Activated CD8-positive, alpha-beta T cell treated with anti-CD3 and anti-CD28 coated beads for 36 hours (primary cell): ENCODE results near the gene ATP1B1. TPM values are rescaled to one million over a fixed set of nuclear protein-coding genes. Genes with fewer than 3 reads are reported as not detected.

ENCODE experiments used
- ATAC-seq: fragments of 200-7000 bp; cut with Tn5 transposase; one replicate; pipeline ENCODE4 v1.10.0; 2021; ENCODE audit warnings: mild to moderate bottlenecking, moderate library complexity
- CTCF ChIA-PET: fragments of 350-600 bp; sonication (Branson Sonifier 250); formaldehyde crosslinking; loops from one replicate; lab custom pipeline; 2021; ENCODE audit warnings: antibody characterized with exemption; lab: Charles Lee
- POLR2A ChIA-PET: fragments of 350-600 bp; sonication (Branson Sonifier 250); formaldehyde crosslinking; loops from one replicate; lab custom pipeline; 2021; ENCODE audit warnings: antibody characterized with exemption; lab: Charles Lee
- DNase-seq: peaks from one replicate; pipeline ENCODE4 v3.0.0-alpha.2; 2020
- H3K27ac Mint-ChIP-seq: one replicate; pipeline ENCODE4 v1.8.0; 2021; ENCODE audit warnings: mild to moderate bottlenecking, mixed read lengths
- H3K27me3 Mint-ChIP-seq: one replicate; pipeline ENCODE4 v1.8.0; 2021; ENCODE audit warnings: mixed read lengths
- H3K36me3 Mint-ChIP-seq: one replicate; pipeline ENCODE4 v1.8.0; 2021; ENCODE audit warnings: low read depth, mixed read lengths
- H3K4me1 Mint-ChIP-seq: one replicate; pipeline ENCODE4 v1.8.0; 2021; ENCODE audit warnings: low read depth, mixed read lengths
- H3K4me3 Mint-ChIP-seq: one replicate; pipeline ENCODE4 v1.8.0; 2021; ENCODE audit warnings: mild to moderate bottlenecking, moderate library complexity, mixed read lengths
- H3K9me3 Mint-ChIP-seq: one replicate; pipeline ENCODE4 v1.8.0; 2021; ENCODE audit warnings: mixed read lengths
- intact Hi-C: fragments of 100-400 bp; cut with micrococcal nuclease; formaldehyde crosslinking; loops from one replicate; pipeline ENCODE4 v1.10.0; 2022
- total RNA-seq, 2 experiments: library from RNA; stranded (reverse); gene quantifications; one replicate each; pipeline ENCODE4 v1.2.3, GENCODE V29; 2021
- TF ChIP-seq, protein P1 (sequence below): fragments of 200-600 bp; IDR thresholded peaks from one replicate; pipeline ENCODE4 v1.8.0; 2022; ENCODE audit warnings: antibody characterized with exemption, mild to moderate bottlenecking

Gene ATP1B1
- total RNA-seq, 2 experiments from 2014 or later, result 3.1 to 3.7 TPM

DNA sequence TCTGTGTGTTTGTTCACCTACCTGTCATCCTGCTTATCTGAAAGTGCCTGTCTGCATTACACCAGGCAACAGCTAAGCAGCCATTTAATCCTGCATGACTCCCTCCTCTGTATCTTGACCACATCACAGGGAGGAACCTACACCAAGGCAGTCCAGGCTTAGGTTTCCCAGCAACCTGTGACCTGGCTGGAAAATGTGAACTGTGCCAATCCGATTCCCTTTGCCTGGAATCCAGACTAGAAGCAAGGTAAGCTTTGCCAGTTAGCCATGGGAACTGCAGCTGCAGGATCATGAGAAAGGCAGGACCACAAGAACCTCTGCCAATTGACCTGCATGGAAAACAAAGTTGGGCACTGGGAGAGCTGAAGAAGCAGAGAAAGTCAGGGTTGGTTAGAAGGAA is 6.3 kb upstream of the ATP1B1 start:
- no peak overlapping the region for H3K4me3 Mint-ChIP-seq
- H3K36me3 Mint-ChIP-seq, result no peaks in the 10 kb centered on the region
- DNase-seq (no peak), ATAC-seq (no peak)
- H3K27me3 Mint-ChIP-seq, result peaks cover 5% of the 10 kb centered on the region
- TF ChIP-seq, protein P1, sequence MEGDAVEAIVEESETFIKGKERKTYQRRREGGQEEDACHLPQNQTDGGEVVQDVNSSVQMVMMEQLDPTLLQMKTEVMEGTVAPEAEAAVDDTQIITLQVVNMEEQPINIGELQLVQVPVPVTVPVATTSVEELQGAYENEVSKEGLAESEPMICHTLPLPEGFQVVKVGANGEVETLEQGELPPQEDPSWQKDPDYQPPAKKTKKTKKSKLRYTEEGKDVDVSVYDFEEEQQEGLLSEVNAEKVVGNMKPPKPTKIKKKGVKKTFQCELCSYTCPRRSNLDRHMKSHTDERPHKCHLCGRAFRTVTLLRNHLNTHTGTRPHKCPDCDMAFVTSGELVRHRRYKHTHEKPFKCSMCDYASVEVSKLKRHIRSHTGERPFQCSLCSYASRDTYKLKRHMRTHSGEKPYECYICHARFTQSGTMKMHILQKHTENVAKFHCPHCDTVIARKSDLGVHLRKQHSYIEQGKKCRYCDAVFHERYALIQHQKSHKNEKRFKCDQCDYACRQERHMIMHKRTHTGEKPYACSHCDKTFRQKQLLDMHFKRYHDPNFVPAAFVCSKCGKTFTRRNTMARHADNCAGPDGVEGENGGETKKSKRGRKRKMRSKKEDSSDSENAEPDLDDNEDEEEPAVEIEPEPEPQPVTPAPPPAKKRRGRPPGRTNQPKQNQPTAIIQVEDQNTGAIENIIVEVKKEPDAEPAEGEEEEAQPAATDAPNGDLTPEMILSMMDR, result no peak
- POLR2A ChIA-PET, result no interaction called here
- intact Hi-C loops, result loop anchor here (10.0 kb wide), 1 partner anchor 265 kb away; the partner anchor contains the start of genes BLZF1 and NME7
- CTCF ChIA-PET, result interaction anchor here (0.8 kb wide), 1 partner anchor 9 kb away, joined by 3 read pairs; no protein-coding TSS in a partner anchor
- peaks cover 3% of the 10 kb centered on the region for H3K4me1 Mint-ChIP-seq
- H3K9me3 Mint-ChIP-seq, result peaks cover 2% of the 10 kb centered on the region
- no peak overlapping the region for H3K27ac Mint-ChIP-seq

DNA sequence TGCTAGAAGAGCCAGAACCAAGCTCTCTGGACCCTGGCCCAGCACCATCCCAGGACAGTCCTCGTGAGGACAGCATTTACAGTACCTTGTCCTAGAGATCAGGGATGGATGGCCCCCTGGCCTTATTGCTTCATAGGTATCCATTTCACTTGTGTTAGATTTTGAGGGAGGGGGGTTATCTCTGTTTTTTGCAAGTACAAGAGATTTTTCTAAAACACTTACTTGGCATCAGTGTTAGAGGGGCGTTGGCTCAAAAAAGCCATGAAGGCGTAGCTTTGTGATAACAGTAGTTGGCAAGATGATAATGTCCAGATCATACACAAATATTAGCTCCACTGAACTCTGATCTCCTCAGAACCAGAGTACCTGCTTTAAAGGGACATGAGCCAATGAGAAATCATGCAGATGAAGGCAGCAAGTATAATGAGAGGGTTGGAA is 5.8 kb upstream of the ATP1B1 start:
- Mint-ChIP-seq H3K36me3 (no peaks in the 10 kb centered on the region), H3K4me1 (peaks cover 3% of the 10 kb centered on the region), H3K27ac (no peak overlapping the region), H3K27me3 (peaks cover 5% of the 10 kb centered on the region), H3K4me3 (no peak overlapping the region), H3K9me3 (peaks cover 2% of the 10 kb centered on the region)
- intact Hi-C loops, result loop anchor here (10.0 kb wide), 1 partner anchor 264 kb away; the partner anchor contains the start of genes BLZF1 and NME7
- TF ChIP-seq, protein P1, result no peak
- no peak for DNase-seq
- POLR2A ChIA-PET, result no interaction called here
- CTCF ChIA-PET, result interaction anchor here (0.8 kb wide), 1 partner anchor 9 kb away, joined by 3 read pairs; no protein-coding TSS in a partner anchor
- no peak for ATAC-seq

DNA sequence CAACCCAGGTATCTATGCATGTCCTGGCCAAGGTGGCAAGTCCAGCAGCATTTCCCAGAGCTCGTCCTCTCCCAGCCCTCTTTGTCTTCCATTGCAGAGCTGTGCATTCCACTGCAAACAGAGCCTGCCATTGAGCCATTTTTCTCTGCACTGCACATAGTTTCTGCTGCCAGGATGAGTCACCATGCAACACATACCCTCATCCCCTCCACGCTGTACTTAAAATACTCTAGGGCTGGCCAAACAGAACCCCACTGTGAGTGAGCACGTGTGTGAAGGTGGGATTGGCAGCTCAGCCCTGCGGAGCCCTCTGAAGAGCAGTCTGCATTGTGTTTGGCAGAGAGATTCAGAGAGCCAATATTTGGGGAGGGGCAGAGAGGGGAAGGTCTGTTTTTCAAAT is 3.9 kb upstream of the ATP1B1 start:
- ATAC-seq, result no peak
- Mint-ChIP-seq H3K4me3 (no peak overlapping the region), H3K27ac (no peak overlapping the region), H3K9me3 (no peaks in the 10 kb centered on the region), H3K27me3 (peaks cover 5% of the 10 kb centered on the region), H3K36me3 (no peaks in the 10 kb centered on the region), H3K4me1 (peaks cover 8% of the 10 kb centered on the region)
- ChIA-PET POLR2A (interaction anchor here (1.1 kb wide), 1 partner anchor 13 kb away, joined by 3 read pairs; no protein-coding TSS in a partner anchor), CTCF (no interaction called here)
- TF ChIP-seq, protein P1, result no peak
- intact Hi-C loops, result loop anchor here (10.0 kb wide), 1 partner anchor 262 kb away; the partner anchor contains the start of genes BLZF1 and NME7
- DNase-seq, result no peak

DNA sequence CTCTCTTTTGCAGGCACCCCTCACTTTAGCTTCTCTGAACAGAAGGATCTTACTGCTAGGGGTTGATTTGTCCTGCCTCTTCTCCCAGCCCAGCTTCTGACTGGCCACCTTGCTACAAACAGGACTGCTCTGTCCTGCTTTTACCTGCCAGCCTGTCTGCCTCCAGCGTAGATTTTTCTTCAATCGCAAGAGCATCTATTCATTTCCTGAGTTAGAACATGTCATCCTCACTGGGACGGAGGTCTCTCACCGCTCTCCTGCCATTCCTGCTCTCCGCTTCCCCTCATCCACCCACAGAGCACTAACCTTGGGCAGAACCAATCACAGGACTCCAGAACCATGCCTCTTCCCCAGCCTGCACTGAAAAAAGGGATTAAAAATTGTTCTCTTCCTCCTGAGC is 3.5 kb upstream of the ATP1B1 start:
- Mint-ChIP-seq H3K36me3 (no peaks in the 10 kb centered on the region), H3K4me1 (peaks cover 12% of the 10 kb centered on the region), H3K27ac (no peak overlapping the region), H3K27me3 (peaks cover 7% of the 10 kb centered on the region), H3K4me3 (no peak overlapping the region), H3K9me3 (no peaks in the 10 kb centered on the region)
- no peak for ATAC-seq
- ChIA-PET CTCF (no interaction called here), POLR2A (no interaction called here)
- intact Hi-C loops, result loop anchor here (10.0 kb wide), 1 partner anchor 262 kb away; the partner anchor contains the start of genes BLZF1 and NME7
- DNase-seq, result no peak
- TF ChIP-seq, protein P1, result no peak

DNA sequence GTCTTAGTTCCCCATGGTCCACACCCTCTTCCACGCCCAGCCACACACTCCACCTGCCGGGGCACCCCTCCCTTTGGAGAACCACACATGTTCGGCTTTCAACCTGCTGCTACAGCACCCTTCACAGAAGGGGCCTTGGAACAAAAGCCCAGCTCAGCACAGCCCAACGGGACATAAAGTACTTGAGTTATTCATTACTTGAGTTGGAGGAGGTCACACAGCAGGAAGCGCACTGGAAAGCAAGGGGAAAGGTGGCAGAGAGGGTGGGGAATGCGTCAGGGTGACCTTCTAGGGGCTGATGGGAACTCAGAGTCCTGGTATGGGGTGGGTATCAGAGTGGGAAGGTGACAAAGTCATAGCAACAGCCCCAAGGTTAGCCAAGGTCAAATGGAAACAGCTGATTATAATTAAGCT is 3.0 kb upstream of the ATP1B1 start:
- POLR2A ChIA-PET, result no interaction called here
- intact Hi-C loops, result loop anchor here (10.0 kb wide), 1 partner anchor 261 kb away; the partner anchor contains the start of genes BLZF1 and NME7
- CTCF ChIA-PET, result interaction anchor here (1.0 to 1.1 kb wide), 2 partner anchors 9 to 500 kb away, joined by 3 read pairs; no protein-coding TSS in a partner anchor
- TF ChIP-seq, protein P1, result no peak
- Mint-ChIP-seq H3K4me3 (no peak overlapping the region), H3K4me1 (peaks cover 17% of the 10 kb centered on the region), H3K27me3 (peaks cover 7% of the 10 kb centered on the region), H3K9me3 (no peaks in the 10 kb centered on the region), H3K27ac (no peak overlapping the region), H3K36me3 (no peaks in the 10 kb centered on the region)
- no peak for DNase-seq
- no peak for ATAC-seq
